HG03342 (cell line): ENCODE data around the gene GJC2.
"Not testable (repeated sequence)": the region's sequence is repeated elsewhere in the genome, so short reads cannot be mapped to it uniquely, and the experiment has no call there.

Experiments
- ATAC-seq: cut with Tn5 transposase; IDR thresholded peaks from one replicate; pipeline ENCODE4 v1.9.1; 2021; ENCODE audit warnings: mild to moderate bottlenecking, moderate library complexity; ENCODE audit not compliant: unreplicated experiment

Gene GJC2

GRCh38 chr1:228184152-228184551 is 34.4 kb downstream of the GJC2 start:
- no peak for ATAC-seq

- no peak for ATAC-seq
These were observed 35.9 kb downstream of the GJC2 start for GRCh38 chr1:228185641-228185965.

GRCh38 chr1:228188249-228188648 is 38.5 kb downstream of the GJC2 start:
- not testable (repeated sequence) for ATAC-seq

- ATAC-seq = no peak
These were observed 40.5 kb downstream of the GJC2 start for GRCh38 chr1:228190182-228190581.

GRCh38 chr1:228190778-228191177 is 41.0 kb downstream of the GJC2 start:
- no peak for ATAC-seq

- ATAC-seq = no peak
These were observed 44.7 kb downstream of the GJC2 start for GRCh38 chr1:228194436-228194835.

- ATAC-seq = no peak
These were observed 45.4 kb downstream of the GJC2 start for GRCh38 chr1:228194921-228195812.

- no peak for ATAC-seq
These were observed 47.9 kb downstream of the GJC2 start for GRCh38 chr1:228197555-228198147.

GRCh38 chr1:228198977-228199590 is 49.4 kb downstream of the GJC2 start:
- ATAC-seq = no peak

- ATAC-seq = no peak
These were observed 55.2 kb downstream of the GJC2 start for GRCh38 chr1:228204958-228205357.

GRCh38 chr1:228205526-228206436 is 56.1 kb downstream of the GJC2 start:
- no peak for ATAC-seq

- ATAC-seq = no peak
These were observed 57.0 kb downstream of the GJC2 start for GRCh38 chr1:228206582-228207351.

- no peak for ATAC-seq
These were observed 57.7 kb downstream of the GJC2 start for GRCh38 chr1:228207381-228207810.

- ATAC-seq = no peak
These were observed 58.4 kb downstream of the GJC2 start, which contains the start of gene OBSCN for GRCh38 chr1:228207851-228208821. Gene OBSCN (plus strand): TSS chr1:228208044. CDS start chr1:228211784, 3,740 bp downstream.

- no peak for ATAC-seq
These were observed 59.3 kb downstream of the GJC2 start for GRCh38 chr1:228208831-228209551.
